ENCODE results near the gene KRT3.
"Not testable (repeated sequence)": the region's sequence is repeated elsewhere in the genome, so short reads cannot be mapped to it uniquely, and the experiment has no call there.

DNA sequence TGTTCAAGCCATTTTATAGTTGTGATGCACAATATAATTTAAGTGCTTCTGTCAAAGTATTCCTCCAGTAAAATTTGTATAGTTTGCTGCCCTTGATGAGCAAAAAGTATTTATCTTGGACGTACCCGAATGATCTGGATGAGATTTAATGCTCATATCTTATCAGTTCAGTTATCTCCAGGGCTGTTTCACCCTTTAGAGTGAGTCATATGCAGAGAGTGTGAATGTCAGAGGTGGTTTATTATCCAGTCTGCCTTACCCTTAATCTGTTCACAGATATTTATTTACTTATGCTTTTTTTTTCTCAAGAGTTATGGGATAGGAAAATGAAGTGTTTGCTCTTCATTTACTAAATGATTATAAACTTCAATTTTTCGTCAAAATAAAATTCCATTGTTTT lies 45.4 kb downstream of the KRT3 start:
- TF ChIP-seq, protein P1, sequence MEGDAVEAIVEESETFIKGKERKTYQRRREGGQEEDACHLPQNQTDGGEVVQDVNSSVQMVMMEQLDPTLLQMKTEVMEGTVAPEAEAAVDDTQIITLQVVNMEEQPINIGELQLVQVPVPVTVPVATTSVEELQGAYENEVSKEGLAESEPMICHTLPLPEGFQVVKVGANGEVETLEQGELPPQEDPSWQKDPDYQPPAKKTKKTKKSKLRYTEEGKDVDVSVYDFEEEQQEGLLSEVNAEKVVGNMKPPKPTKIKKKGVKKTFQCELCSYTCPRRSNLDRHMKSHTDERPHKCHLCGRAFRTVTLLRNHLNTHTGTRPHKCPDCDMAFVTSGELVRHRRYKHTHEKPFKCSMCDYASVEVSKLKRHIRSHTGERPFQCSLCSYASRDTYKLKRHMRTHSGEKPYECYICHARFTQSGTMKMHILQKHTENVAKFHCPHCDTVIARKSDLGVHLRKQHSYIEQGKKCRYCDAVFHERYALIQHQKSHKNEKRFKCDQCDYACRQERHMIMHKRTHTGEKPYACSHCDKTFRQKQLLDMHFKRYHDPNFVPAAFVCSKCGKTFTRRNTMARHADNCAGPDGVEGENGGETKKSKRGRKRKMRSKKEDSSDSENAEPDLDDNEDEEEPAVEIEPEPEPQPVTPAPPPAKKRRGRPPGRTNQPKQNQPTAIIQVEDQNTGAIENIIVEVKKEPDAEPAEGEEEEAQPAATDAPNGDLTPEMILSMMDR (conservative IDR thresholded peaks at IDR 0.05; ENCODE audit: low read depth, low read length), result not testable (repeated sequence)
- TF ChIP-seq EZH2 (IDR thresholded peaks at IDR 0.05; ENCODE audit: borderline replicate concordance, low read depth, low read length, poor library complexity, severe bottlenecking), result not testable (repeated sequence)
